ENCODE measurements around the gene GLTP. TPM values are rescaled to one million over a fixed set of nuclear protein-coding genes. Genes with fewer than 3 reads are reported as not detected.

The GLTP gene
- total and polyA plus RNA-seq, 2 of the 13 experiments (the other 11 are each of a cell fraction or from before 2014, with no cell fraction given): 10.7 to 12.9 TPM

DNA sequence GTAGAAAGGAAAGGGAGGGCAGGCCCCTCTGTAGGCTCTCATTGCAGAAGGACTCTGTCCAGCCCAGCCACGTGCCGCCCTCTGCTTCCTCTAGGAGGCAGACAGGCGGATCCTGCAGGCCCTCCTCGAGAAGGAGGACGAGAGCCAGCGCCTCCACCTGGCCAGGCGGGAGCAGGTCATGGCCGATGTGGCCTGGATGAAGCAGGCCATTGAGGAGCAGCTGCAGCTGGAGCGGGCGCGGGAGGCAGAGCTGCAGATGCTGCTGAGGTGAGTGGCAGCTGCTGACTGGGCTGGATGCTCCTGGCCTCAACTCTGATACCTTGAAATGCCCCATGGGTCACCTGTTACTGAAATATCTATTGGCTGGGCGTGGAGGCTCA lies 30.6 kb upstream of the GLTP start (continued):
- TF ChIP-seq, protein P1, sequence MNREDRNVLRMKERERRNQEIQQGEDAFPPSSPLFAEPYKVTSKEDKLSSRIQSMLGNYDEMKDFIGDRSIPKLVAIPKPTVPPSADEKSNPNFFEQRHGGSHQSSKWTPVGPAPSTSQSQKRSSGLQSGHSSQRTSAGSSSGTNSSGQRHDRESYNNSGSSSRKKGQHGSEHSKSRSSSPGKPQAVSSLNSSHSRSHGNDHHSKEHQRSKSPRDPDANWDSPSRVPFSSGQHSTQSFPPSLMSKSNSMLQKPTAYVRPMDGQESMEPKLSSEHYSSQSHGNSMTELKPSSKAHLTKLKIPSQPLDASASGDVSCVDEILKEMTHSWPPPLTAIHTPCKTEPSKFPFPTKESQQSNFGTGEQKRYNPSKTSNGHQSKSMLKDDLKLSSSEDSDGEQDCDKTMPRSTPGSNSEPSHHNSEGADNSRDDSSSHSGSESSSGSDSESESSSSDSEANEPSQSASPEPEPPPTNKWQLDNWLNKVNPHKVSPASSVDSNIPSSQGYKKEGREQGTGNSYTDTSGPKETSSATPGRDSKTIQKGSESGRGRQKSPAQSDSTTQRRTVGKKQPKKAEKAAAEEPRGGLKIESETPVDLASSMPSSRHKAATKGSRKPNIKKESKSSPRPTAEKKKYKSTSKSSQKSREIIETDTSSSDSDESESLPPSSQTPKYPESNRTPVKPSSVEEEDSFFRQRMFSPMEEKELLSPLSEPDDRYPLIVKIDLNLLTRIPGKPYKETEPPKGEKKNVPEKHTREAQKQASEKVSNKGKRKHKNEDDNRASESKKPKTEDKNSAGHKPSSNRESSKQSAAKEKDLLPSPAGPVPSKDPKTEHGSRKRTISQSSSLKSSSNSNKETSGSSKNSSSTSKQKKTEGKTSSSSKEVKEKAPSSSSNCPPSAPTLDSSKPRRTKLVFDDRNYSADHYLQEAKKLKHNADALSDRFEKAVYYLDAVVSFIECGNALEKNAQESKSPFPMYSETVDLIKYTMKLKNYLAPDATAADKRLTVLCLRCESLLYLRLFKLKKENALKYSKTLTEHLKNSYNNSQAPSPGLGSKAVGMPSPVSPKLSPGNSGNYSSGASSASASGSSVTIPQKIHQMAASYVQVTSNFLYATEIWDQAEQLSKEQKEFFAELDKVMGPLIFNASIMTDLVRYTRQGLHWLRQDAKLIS (CRISPR knock-in tag; IDR thresholded peaks at IDR 0.05): no peak
- TF ChIP-seq, protein P2, sequence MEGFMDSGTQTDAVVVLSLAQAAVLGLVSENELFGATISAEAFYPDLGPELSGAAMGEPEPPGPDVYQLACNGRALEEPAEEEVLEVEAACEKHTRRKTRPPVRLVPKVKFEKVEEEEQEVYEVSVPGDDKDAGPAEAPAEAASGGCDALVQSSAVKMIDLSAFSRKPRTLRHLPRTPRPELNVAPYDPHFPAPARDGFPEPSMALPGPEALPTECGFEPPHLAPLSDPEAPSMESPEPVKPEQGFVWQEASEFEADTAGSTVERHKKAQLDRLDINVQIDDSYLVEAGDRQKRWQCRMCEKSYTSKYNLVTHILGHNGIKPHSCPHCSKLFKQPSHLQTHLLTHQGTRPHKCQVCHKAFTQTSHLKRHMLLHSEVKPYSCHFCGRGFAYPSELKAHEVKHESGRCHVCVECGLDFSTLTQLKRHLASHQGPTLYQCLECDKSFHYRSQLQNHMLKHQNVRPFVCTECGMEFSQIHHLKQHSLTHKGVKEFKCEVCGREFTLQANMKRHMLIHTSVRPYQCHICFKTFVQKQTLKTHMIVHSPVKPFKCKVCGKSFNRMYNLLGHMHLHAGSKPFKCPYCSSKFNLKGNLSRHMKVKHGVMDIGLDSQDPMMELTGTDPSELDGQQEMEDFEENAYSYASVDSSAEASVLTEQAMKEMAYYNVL (CRISPR knock-in tag; IDR thresholded peaks at IDR 0.05; ENCODE audit: borderline replicate concordance): no peak
- no peak for TF ChIP-seq ZSCAN30 (CRISPR knock-in tag; IDR thresholded peaks at IDR 0.05)

DNA sequence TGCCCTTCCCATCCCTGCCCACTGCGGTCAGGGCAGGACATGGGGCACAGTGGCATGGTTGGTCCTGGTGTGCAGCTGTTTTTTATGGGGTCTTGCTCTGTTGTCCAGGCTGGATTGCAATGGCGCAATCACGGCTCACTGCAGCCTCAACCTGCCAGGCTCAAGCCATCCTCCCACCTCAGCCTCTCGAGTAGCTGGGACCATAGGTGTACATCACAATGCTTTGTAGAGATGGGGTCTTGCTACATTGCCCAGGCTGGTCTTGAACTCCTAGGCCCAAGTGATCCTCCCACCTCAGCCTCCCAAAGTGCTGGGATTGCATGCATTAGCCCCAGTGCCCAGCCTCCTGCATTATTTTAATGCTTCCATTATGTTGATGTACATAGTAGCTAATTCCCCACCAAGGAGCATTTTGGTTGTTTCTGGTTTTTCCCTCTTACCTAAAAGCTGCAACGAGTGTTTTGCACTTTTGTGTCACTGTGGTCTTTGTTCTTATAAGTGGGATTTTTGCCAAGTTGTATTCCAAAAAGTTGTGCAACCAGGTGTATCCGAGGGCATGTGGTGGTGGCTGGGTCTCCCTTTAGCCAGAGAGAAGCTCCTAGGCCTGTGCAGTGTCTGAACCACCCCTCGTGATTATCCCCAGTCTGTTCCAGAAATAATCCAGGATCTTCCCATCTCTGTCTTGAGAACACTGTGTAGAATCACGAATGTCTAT lies 30.1 kb upstream of the GLTP start:
- CTCF ChIA-PET (ENCODE audit: low intra/inter-chr PET ratio, low total read pairs): interaction anchor here (1.5 to 1.6 kb wide), 2 partner anchors 30 to 57 kb away, joined by 3 to 7 read pairs; partner anchors contain the start of gene GLTP
- Histone ChIP-seq H3K4me1 (ENCODE audit: insufficient read depth, low read length) (peaks cover 8% of the 10 kb centered on the region), H3K9ac (ENCODE audit: insufficient read depth, low read depth, low read length) (no peak overlapping the region), H2AFZ (ENCODE audit: low read length) (no peak overlapping the region), H3K27me3 (ENCODE audit: control insufficient read depth in 1 of 2, insufficient read depth in 2 of 2, low read length in 2 of 2) (no peaks in the 10 kb centered on the region), H3K9me3 (ENCODE audit: low read length) (no peaks in the 10 kb centered on the region), H3K79me2 (ENCODE audit: insufficient read depth, low read length) (no peaks in the 10 kb centered on the region), H3K4me3 (replicated peaks in 1 of 3; ENCODE audit: insufficient read depth in 1 of 3, low read depth in 2 of 3, low read length in 3 of 3) (no peak overlapping the region), H3K27ac (ENCODE audit: extremely low read length, insufficient read depth, low read length) (peak overlapping the region; percentile 11), H3K4me2 (ENCODE audit: low read depth, low read length) (no peak overlapping the region), H4K20me1 (ENCODE audit: insufficient read depth, low read length) (no peaks in the 10 kb centered on the region), H3K36me3 (replicated peaks in 1 of 2; ENCODE audit: control insufficient read depth in 1 of 2, insufficient read depth in 2 of 2, low read length in 2 of 2) (peaks cover 13 to 60% of the 10 kb centered on the region in 2 experiments; a peak in 4 of 5 replicates)
- ATAC-seq: no peak
- intact Hi-C loops (cut with micrococcal nuclease; ENCODE audit: unreplicated experiment) (no loop called here), in situ Hi-C loops (cut with HindIII; ENCODE audit: extremely low pct_ligation_motif_present, low pct_unique_long_range_greater_than_20kb) (no loop called here)
- FAIRE-seq: no peak
- WGBS (ENCODE audit: low lambda C conversion rate): 73% methylated on average over 8 of the region's 8 CpGs
- no peak for DNase-seq (ENCODE audit: low spot score)
- peak; percentile 45 for TF ChIP-seq CEBPB (IDR thresholded peaks at IDR 0.05; ENCODE audit: borderline replicate concordance, low read depth, low read length)
- TF ChIP-seq, protein P3, sequence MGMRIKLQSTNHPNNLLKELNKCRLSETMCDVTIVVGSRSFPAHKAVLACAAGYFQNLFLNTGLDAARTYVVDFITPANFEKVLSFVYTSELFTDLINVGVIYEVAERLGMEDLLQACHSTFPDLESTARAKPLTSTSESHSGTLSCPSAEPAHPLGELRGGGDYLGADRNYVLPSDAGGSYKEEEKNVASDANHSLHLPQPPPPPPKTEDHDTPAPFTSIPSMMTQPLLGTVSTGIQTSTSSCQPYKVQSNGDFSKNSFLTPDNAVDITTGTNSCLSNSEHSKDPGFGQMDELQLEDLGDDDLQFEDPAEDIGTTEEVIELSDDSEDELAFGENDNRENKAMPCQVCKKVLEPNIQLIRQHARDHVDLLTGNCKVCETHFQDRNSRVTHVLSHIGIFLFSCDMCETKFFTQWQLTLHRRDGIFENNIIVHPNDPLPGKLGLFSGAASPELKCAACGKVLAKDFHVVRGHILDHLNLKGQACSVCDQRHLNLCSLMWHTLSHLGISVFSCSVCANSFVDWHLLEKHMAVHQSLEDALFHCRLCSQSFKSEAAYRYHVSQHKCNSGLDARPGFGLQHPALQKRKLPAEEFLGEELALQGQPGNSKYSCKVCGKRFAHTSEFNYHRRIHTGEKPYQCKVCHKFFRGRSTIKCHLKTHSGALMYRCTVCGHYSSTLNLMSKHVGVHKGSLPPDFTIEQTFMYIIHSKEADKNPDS (CRISPR knock-in tag; IDR thresholded peaks at IDR 0.05): no peak
- peak; percentile 91; the same call in 1 of the 2 replicates for TF ChIP-seq ZNF121 (CRISPR knock-in tag; IDR thresholded peaks at IDR 0.05)
- POLR2A ChIA-PET: no interaction called here
- BruUV-seq (replicated peaks): no TSS peak
